ENCODE measurements around the gene SENP7. TPM values are rescaled to one million over a fixed set of nuclear protein-coding genes. Genes with fewer than 3 reads are reported as not detected.

The SENP7 gene
- total and polyA plus RNA-seq, 2 experiments from 2014 or later: 5.0 to 9.0 TPM

DNA sequence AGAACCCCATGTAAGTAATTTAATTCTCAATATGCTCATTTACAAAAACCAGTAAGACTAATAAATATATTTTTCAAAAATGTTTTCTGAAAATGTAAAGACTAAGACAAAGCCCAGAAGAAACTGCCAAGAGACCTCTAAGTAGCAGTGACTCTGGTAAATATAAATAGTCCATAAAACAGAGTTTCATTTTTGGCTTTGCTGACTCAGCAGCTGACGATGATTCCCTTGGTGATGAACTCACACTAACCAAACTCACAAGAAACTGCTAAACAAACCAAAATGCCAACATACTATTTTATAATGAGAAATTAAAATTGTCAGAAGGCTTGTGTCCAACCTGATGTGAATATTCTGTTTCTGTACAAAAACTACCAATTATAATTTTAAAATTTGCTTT is 161.2 kb downstream of the SENP7 start:
- H3K36me3 Mint-ChIP-seq (ENCODE audit: low read depth): no peaks in the 10 kb centered on the region; the same call in 2 of the 3 replicates
- no peaks in the 10 kb centered on the region for H3K36me3 ChIP-seq (ENCODE audit: insufficient read depth)

More for the DNA sequence above, 161.2 kb downstream of the SENP7 start:
- Histone ChIP-seq H2AFZ (no peak overlapping the region), H3K4me2 (no peak overlapping the region), H3K79me2 (replicated peaks; ENCODE audit: insufficient read depth) (no peaks in the 10 kb centered on the region), H3K4me1 (ENCODE audit: insufficient read depth) (no peaks in the 10 kb centered on the region), H3F3A (replicated peaks; ENCODE audit: low read depth) (no peaks in the 10 kb centered on the region), H3K4me3 (no peak overlapping the region), H3K27ac (ENCODE audit: low read depth) (no peak overlapping the region), H4K20me1 (replicated peaks; ENCODE audit: insufficient read depth) (no peaks in the 10 kb centered on the region; the same call in 1 of the 2 replicates), H3K27me3 (ENCODE audit: insufficient read depth) (no peaks in the 10 kb centered on the region), H3K9me2 (ENCODE audit: insufficient read depth) (no peaks in the 10 kb centered on the region)
- TF ChIP-seq CREB1 (CRISPR knock-in tag; IDR thresholded peaks at IDR 0.05; ENCODE audit: low read depth) (no peak), EZH2 (IDR thresholded peaks at IDR 0.05; ENCODE audit: low read depth, unreplicated experiment) (no peak), JUNB (IDR thresholded peaks at IDR 0.05; ENCODE audit: unreplicated experiment) (no peak), ZNF114 (CRISPR knock-in tag; IDR thresholded peaks at IDR 0.05) (no peak), EZH2phosphoT487 (IDR thresholded peaks at IDR 0.05; ENCODE audit: unreplicated experiment) (no peak), STAT1 (IDR thresholded peaks at IDR 0.05; ENCODE audit: unreplicated experiment) (no peak), POLR2AphosphoS5 (IDR thresholded peaks at IDR 0.05; ENCODE audit: low read depth) (no peak), NANOG (IDR thresholded peaks at IDR 0.05; ENCODE audit: borderline replicate concordance) (no peak), ZNF331 (CRISPR knock-in tag; IDR thresholded peaks at IDR 0.05; ENCODE audit: low read depth) (no peak)
- TF ChIP-seq, protein P1, sequence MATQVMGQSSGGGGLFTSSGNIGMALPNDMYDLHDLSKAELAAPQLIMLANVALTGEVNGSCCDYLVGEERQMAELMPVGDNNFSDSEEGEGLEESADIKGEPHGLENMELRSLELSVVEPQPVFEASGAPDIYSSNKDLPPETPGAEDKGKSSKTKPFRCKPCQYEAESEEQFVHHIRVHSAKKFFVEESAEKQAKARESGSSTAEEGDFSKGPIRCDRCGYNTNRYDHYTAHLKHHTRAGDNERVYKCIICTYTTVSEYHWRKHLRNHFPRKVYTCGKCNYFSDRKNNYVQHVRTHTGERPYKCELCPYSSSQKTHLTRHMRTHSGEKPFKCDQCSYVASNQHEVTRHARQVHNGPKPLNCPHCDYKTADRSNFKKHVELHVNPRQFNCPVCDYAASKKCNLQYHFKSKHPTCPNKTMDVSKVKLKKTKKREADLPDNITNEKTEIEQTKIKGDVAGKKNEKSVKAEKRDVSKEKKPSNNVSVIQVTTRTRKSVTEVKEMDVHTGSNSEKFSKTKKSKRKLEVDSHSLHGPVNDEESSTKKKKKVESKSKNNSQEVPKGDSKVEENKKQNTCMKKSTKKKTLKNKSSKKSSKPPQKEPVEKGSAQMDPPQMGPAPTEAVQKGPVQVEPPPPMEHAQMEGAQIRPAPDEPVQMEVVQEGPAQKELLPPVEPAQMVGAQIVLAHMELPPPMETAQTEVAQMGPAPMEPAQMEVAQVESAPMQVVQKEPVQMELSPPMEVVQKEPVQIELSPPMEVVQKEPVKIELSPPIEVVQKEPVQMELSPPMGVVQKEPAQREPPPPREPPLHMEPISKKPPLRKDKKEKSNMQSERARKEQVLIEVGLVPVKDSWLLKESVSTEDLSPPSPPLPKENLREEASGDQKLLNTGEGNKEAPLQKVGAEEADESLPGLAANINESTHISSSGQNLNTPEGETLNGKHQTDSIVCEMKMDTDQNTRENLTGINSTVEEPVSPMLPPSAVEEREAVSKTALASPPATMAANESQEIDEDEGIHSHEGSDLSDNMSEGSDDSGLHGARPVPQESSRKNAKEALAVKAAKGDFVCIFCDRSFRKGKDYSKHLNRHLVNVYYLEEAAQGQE (IDR thresholded peaks at IDR 0.05; ENCODE audit: unreplicated experiment): no peak
- TF ChIP-seq, protein P2, sequence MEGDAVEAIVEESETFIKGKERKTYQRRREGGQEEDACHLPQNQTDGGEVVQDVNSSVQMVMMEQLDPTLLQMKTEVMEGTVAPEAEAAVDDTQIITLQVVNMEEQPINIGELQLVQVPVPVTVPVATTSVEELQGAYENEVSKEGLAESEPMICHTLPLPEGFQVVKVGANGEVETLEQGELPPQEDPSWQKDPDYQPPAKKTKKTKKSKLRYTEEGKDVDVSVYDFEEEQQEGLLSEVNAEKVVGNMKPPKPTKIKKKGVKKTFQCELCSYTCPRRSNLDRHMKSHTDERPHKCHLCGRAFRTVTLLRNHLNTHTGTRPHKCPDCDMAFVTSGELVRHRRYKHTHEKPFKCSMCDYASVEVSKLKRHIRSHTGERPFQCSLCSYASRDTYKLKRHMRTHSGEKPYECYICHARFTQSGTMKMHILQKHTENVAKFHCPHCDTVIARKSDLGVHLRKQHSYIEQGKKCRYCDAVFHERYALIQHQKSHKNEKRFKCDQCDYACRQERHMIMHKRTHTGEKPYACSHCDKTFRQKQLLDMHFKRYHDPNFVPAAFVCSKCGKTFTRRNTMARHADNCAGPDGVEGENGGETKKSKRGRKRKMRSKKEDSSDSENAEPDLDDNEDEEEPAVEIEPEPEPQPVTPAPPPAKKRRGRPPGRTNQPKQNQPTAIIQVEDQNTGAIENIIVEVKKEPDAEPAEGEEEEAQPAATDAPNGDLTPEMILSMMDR (conservative IDR thresholded peaks at IDR 0.05; ENCODE audit: low read depth in 2 of 2): no peak
- TF ChIP-seq, protein P3, sequence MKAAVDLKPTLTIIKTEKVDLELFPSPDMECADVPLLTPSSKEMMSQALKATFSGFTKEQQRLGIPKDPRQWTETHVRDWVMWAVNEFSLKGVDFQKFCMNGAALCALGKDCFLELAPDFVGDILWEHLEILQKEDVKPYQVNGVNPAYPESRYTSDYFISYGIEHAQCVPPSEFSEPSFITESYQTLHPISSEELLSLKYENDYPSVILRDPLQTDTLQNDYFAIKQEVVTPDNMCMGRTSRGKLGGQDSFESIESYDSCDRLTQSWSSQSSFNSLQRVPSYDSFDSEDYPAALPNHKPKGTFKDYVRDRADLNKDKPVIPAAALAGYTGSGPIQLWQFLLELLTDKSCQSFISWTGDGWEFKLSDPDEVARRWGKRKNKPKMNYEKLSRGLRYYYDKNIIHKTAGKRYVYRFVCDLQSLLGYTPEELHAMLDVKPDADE (IDR thresholded peaks at IDR 0.05): no peak
- TF ChIP-seq, protein P4, sequence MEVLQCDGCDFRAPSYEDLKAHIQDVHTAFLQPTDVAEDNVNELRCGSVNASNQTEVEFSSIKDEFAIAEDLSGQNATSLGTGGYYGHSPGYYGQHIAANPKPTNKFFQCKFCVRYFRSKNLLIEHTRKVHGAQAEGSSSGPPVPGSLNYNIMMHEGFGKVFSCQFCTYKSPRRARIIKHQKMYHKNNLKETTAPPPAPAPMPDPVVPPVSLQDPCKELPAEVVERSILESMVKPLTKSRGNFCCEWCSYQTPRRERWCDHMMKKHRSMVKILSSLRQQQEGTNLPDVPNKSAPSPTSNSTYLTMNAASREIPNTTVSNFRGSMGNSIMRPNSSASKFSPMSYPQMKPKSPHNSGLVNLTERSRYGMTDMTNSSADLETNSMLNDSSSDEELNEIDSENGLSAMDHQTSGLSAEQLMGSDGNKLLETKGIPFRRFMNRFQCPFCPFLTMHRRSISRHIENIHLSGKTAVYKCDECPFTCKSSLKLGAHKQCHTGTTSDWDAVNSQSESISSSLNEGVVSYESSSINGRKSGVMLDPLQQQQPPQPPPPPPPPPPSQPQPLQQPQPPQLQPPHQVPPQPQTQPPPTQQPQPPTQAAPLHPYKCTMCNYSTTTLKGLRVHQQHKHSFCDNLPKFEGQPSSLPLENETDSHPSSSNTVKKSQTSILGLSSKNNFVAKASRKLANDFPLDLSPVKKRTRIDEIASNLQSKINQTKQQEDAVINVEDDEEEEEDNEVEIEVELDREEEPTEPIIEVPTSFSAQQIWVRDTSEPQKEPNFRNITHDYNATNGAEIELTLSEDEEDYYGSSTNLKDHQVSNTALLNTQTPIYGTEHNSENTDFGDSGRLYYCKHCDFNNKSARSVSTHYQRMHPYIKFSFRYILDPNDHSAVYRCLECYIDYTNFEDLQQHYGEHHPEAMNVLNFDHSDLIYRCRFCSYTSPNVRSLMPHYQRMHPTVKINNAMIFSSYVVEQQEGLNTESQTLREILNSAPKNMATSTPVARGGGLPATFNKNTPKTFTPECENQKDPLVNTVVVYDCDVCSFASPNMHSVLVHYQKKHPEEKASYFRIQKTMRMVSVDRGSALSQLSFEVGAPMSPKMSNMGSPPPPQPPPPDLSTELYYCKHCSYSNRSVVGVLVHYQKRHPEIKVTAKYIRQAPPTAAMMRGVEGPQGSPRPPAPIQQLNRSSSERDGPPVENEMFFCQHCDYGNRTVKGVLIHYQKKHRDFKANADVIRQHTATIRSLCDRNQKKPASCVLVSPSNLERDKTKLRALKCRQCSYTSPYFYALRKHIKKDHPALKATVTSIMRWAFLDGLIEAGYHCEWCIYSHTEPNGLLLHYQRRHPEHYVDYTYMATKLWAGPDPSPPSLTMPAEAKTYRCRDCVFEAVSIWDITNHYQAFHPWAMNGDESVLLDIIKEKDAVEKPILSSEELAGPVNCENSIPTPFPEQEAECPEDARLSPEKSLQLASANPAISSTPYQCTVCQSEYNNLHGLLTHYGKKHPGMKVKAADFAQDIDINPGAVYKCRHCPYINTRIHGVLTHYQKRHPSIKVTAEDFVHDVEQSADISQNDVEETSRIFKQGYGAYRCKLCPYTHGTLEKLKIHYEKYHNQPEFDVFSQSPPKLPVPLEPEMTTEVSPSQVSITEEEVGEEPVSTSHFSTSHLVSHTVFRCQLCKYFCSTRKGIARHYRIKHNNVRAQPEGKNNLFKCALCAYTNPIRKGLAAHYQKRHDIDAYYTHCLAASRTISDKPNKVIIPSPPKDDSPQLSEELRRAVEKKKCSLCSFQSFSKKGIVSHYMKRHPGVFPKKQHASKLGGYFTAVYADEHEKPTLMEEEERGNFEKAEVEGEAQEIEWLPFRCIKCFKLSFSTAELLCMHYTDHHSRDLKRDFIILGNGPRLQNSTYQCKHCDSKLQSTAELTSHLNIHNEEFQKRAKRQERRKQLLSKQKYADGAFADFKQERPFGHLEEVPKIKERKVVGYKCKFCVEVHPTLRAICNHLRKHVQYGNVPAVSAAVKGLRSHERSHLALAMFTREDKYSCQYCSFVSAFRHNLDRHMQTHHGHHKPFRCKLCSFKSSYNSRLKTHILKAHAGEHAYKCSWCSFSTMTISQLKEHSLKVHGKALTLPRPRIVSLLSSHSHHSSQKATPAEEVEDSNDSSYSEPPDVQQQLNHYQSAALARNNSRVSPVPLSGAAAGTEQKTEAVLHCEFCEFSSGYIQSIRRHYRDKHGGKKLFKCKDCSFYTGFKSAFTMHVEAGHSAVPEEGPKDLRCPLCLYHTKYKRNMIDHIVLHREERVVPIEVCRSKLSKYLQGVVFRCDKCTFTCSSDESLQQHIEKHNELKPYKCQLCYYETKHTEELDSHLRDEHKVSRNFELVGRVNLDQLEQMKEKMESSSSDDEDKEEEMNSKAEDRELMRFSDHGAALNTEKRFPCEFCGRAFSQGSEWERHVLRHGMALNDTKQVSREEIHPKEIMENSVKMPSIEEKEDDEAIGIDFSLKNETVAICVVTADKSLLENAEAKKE (CRISPR knock-in tag; IDR thresholded peaks at IDR 0.05): no peak
- ATAC-seq (no peak), DNase-seq (ENCODE audit: low spot score) (no peak)
- H3K27me3 Mint-ChIP-seq (ENCODE audit: insufficient read depth, low read depth, poor library complexity): peaks cover 2% of the 10 kb centered on the region
- H3K9me3 Mint-ChIP-seq: no peaks in the 10 kb centered on the region; the same call in 2 of the 3 replicates
- no peak overlapping the region for H3K27ac Mint-ChIP-seq
- H3K4me1 Mint-ChIP-seq: no peaks in the 10 kb centered on the region
- no peak overlapping the region for H3K4me3 Mint-ChIP-seq
